T-helper 1 cell treated with Interleukin-12 subunit alpha and Interleukin-12 subunit beta and Interleukin-4 antibody, amounts not matched to agents 30 ng/mL and 1 ng/mL, for 36 hours (primary cell): Measurements from ENCODE around the gene CRYGC. TPM values are rescaled to one million over a fixed set of nuclear protein-coding genes. Genes with fewer than 3 reads are reported as not detected.

Experiments
- intact Hi-C: fragments of 100-400 bp; cut with micrococcal nuclease; formaldehyde crosslinking; loops from one replicate; pipeline ENCODE4 v1.15.1; 2024
- total RNA-seq: library from RNA; stranded (reverse); gene quantifications from 2 replicates; pipeline ENCODE4 v1.2.3, GENCODE V29; 2022

The CRYGC gene
- total RNA-seq, 1 donor from 2014 or later = not detected

- intact Hi-C loops = no loop called here
Measured at GRCh38 chr2:208097313-208097712, 32.3 kb downstream of the CRYGC start.

DNA sequence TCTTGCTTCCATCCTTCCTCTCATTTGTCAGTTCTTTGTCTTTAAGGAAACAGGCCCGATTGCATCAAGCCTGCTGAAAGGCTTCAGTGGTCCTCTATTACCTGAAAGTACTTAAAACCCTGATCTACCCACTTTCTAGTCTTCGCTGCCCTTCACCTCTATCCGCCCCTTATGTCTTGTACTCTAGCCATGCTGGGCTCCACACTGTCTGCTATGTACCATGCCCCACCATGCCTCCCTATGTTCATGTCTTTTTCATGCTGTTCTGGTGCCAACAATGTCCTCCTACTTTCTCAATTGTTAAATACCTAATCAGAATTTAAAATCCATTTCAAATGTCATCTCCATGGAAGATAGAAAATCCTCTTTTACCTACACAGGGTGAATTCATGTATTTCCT is 33.5 kb downstream of the CRYGC start:
- intact Hi-C loops = no loop called here

GRCh38 chr2:208093128-208093527 is 36.5 kb downstream of the CRYGC start:
- intact Hi-C loops = no loop called here

DNA sequence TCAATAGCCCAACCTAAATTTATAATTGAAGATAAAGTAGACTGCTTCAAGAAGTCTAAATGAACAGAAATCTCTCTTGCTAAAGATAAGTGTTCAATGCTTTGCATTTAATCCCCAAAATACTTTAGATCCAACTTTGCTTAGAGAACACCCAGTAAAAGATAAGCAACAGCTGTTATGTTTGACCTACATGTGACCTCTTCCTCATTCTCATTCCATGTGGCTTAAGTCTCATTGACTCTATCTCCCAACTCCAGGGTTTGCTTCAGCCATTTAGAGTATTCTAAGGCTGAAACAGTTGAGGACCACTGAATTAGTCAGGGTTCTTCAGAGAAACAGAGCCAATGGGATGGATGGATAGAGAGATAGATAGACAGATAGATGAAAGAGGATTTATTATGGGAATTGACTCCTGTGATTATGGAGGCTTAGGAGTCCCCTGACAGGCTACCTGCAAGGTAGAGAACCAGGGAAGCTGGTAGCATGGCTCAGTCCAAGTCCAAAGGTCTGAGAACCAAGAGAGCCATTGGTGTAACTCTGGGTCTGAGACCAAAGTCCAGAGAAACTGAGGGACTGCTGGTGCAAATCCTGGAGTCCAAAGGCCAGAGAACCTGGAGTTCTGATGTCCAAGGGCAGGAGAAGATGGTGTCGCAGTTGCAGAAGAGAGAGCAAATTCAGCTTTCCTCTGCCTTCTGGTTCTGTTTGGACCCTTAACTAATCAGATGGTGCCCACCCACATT is 37.4 kb downstream of the CRYGC start:
- intact Hi-C loops = no loop called here

DNA sequence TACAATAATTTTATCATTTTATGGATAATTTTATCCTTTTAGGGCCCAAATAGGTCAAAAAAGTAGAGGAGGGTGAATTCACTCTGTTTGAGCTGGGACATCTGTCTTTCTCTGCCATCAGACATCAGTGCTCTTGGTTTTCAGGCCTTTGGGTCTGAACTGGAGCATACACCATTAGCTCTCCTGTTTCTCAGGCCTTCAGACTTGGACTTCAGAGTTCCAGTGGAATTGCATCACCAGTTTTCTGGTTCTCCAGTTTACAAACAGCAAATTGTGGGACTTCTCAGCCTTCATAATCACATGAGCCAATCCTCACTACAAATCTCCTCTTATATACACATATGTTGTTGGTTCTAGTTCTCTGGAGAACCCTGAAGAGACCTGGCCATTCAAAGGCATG is 39.2 kb downstream of the CRYGC start:
- intact Hi-C loops = no loop called here

- intact Hi-C loops = no loop called here
Measured at GRCh38 chr2:208086029-208086428, 43.6 kb downstream of the CRYGC start.

GRCh38 chr2:208083807-208084206 is 45.8 kb downstream of the CRYGC start:
- intact Hi-C loops = no loop called here

Other genes with a start within 250 kb of the CRYGC start
- 6.6 and 6.8 TPM in 2 replicates for gene PLEKHM3, start 104.3 kb downstream of the CRYGC start, total RNA-seq
- not detected in 2 replicates for gene CRYGD, start 5.3 kb downstream of the CRYGC start, total RNA-seq
- not detected in 2 replicates for gene CRYGB, start 16.3 kb upstream of the CRYGC start, total RNA-seq
- not detected in 2 replicates for gene CRYGA, start 33.8 kb upstream of the CRYGC start, total RNA-seq
- gene C2orf80, start 60.2 kb upstream of the CRYGC start, total RNA-seq = not detected in 2 replicates
- gene IDH1, start 125.2 kb upstream of the CRYGC start, total RNA-seq = 21.9 and 22.9 TPM in 2 replicates
- gene PIKFYVE, start 136.4 kb upstream of the CRYGC start, total RNA-seq = 37.4 and 40.2 TPM in 2 replicates